IPS-NIHi7 (cell line): ENCODE results near the gene HELZ2.
A peak's percentile ranks its signal among the peaks of the same experiment; 100 is the strongest.

Experiments used
- DNase-seq: peaks from one replicate; pipeline ENCODE4 v3.0.0; 2012; ENCODE audit warnings: mixed read lengths; ENCODE audit errors: extremely low spot score

HELZ2 gene

DNA sequence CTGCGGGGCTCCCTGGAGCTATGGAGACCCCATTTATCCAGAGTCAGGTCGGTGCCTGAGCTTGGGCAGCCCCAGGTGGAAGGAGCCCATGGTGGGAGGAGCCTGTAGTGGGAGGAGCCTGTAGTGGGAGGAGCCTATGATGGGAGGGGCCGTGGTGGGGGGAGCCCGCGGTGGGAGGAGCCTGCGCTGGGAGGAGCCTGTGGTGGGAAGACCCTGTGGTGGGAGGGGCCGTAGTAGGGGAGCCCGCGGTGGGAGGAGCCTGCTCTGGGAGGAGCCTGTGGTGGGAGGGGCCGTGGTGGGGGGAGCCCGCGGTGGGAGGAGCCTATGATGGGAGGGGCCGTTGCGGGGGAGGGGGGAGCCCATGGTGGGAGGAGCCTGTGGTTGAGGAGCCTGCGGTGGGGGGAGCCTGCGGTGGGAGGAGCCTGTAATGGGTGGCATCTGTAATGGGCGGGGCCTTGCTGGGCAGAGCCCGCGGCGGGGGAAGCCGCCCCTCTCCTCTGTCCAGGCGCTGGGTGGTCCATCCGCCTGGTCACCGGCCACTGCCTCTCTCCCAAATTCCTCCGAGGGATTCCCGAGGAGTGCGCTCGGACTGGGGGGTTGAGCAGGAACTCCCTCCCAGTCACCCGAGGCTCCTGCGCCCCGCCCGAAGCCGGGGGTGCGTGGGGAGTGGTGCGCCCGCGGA is 20.6 kb downstream of the HELZ2 start:
- DNase-seq: peak; percentile 93

DNA sequence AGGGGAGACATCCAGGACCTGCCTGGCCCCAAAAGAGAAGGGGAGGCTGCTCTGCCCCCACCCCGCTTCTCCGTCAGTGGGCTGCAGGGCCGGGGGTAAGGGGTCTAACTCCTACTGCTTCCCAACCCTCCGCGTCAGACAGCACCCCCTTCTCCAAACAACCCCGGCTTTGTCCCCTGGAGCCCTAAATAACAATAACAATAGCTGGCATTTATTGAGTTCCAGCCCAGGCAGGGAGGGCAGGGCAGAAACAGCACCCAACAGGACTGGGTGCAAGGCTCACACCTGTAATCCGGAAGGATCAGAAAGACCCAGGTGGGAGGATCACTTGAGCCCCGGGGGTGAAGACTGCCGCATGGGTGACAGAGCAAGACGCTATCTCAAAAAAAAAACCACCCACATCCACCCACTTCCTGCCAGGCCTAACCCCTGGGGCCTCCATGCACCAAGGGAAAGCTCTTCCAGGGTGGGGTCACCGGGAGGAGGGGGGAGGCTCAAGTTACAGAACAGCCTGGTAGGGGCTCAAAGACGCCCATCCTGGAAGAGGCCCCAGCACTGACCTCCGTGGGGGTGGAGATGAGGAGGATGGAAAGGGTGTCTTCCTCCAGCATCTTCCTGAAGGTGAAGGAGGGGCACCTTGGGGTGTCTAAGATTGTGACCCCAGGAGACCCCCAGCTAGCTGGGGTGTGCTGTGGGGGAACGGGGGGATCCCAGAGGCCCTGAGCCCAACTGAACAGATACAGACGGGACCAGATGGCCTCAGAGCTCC is 21.4 kb downstream of the HELZ2 start:
- DNase-seq: no peak

DNA sequence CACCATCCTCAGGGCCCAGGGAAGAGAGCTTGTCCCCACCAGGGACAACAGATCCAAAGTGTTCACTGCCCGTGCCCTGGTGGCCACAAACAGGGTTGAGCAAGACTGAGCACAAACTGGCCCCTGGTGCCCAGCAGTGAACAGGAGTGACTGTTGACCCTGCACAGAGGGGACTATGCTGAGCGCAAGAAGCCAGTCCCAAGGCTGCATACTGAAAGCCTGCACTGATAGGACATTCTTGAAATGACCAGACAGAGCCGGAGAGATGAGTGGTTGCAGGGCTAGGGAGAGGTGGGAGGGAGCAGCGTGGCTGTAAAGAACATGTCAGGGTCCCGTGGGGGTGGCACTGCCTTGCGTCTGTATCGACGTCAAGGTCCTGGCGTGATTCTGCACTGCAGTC is 23.0 kb downstream of the HELZ2 start:
- DNase-seq: no peak

DNA sequence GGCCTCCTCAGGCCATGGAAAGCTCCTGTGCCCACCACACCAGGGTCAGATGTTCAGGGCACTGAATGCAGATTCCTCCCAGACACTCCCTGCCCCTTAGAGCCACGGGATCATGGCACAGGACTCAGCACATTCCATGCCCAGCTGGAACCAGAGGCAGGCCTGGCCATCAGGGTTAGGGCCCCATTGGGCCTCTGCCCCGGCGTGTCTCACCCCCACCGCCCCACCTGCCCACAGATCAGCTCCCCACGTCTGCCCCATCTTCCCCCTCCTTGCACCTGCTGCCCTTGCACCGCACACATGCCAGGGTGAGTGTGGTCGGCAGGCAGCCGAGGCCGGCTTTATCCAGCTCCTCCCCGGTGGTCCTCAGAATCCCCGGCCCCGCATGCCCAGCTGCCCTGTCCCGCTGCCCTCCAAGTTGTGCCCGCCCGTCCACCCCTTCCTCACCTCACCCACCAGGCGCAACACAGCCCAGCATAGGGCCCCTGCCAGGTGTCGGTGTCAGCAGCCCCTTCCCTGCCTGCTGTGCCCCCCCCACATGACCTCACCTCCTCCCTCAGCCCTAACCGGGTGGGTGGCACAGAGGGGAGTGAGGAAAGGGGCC is 24.3 kb downstream of the HELZ2 start:
- DNase-seq: no peak

DNA sequence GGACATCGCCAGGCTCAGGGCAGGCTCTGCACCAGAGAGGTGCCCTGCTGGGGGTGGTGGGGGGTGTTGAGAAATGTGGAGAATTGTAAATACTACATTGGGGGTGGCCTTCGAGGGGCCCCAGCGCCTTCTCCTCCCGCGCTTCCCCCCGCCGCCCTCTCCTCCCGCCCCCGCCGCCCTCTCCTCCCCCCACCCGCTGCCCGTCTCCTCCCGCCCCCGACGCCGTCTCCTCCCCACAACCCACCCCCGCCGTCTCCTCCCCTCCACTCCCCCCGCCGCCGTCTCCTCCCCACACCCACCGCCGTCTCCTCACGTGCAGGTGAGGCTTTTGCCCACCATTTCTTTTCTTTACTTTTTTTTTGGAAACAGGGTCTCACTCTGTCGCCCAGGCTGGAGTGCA is 25.0 kb downstream of the HELZ2 start:
- DNase-seq: no peak

DNA sequence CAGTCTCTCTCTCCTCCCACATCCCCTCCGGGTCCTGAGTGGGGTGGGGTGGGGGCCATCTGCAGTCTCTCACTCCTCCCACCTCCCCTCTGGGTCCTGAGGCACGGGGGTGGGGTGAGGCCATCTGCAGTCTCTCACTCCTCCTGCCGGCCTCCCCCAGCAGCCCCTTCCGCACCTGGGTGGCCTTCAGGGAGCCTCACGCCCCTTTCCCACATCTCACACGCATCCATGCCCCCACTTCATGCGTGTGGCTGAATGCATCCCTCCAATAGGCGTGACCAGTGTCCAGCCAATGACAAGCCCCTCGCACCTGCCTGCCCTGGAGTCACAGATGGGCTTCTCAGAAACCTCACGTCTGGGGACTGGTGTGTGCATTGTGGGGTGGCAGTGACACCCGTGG is 25.5 kb downstream of the HELZ2 start:
- no peak for DNase-seq

DNA sequence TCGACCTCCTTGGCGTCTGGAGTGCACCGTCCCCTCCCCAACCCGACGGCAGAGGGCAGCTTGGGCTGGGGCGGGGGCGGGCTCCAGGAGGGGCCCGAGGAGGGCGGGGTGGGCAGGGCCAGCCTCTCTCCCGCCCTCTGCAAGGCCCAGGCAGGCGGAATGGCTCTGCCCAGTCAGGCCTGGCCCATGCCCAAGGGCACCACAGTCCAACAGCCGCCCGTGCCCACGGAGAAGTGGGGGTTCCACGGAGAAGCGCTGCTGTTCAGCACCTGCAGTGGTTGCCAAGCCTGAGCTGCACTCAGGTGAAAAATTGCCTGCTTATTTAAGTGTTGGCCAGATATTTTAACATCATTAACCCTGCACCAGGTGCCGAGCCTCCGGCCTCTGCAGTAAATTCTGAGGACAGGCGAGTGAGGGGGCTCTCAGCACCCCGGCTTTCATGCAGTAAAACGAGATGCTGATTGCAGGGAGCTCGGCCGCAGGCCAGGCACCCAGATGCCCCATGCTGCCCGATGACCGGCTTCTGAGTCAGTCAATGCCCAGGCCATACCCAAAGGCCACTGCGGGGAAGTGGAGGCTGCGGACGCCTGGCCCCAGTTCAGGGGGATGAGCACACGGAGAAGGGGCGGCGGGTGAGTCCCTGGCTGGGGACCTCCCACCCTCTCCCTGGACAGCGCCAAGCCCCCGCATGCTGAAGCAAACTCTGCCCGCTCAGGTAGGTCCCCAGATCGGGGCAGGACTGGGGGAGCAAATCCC is 26.1 kb downstream of the HELZ2 start, which contains the start of gene SRMS:
SRMS (minus strand) TSS at position 25 of the 756 bp plus-strand sequence. CDS start 286 bp downstream, outside the sequence.
- peak; percentile 78 for DNase-seq

DNA sequence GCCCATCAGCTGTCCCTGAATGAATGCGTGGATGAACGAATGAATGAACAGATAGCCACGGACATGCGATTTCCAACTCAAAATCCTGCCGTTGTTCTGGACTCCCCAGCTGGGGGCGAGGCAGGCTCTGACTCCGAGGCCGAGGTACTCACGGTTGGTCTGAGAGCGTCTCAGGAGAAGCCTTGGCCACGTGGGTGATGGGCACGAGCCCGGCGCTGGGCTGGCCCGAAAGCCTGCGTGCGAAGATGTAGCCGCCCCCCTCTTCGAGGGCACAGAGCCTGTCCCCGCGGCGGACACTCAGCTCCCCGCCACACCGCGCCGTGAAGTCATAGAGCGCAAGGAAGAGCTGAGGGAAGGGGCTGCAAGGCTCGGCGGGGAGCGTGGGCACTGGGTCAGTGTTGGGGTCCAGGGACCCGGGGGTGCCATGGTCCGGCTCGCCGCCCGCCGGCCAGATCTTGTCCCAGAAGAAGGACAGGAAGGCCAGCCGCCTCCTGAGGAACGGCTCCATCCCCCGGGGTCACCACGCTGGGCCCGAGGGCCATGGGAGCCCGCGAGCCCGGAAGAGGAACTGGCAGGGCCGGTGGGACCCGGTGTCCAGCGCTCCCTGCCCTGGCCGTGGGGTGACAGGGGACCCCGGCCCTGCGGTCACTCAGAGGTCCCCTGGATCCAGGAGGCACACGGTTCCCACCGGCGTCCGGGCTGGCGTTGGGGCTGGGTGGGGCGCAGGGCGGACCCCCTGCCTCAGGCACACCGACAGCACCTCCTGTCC is 26.9 kb downstream of the HELZ2 start:
- DNase-seq: no peak

DNA sequence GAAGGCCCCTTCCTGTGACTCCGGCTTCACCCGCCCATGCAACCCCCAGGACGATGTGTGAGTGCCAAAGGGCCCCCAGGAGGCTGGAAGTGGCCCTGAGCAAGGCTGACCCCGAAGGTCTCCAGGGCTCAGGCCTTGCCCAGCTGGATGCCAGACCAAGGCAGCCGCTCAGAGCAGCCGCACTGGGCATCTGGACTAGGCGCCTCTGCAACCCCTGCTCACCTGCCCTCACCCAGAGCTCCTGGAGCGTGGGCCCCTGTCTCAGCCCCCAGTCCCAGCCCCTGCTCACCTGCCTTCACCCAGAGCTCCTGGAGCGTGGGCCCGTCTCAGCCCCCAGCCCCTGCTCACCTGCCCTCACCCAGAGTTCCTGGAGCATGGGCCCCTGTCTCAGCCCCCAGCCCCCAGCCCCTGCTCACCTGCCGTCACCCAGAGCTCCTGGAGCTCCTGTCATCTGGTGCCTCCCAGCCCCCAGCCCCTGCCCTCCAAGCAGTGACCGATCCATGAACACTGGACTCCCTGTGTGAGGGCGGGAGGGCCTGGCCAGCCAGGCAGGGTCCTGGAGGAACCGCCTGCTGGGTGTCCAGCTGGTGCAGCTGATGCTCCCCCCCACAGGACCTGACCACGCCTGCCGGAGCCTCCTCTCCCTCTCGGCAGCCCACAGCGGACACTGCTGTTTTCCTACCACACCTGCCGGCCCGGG is 27.6 kb downstream of the HELZ2 start:
- no peak for DNase-seq

DNA sequence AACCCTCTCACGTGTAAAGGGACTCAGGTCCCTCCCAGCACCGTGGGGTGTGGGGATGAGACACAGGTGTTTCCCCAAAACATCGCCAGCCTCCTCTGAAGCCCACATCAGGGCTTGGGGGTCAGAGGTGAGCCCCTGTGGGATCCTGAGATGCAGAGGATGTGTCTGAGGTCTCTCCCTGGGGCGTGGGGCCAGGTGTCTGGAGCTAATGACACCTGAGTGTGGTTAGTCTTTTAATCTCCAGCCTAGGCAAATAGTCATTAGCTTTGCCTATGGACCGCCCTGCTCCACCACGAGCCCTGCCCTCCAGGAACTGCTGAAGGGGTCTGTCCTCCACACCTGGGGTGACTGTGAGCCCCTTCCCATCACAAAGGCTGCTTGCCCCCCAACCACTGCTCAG is 28.2 kb downstream of the HELZ2 start:
- DNase-seq: no peak

DNA sequence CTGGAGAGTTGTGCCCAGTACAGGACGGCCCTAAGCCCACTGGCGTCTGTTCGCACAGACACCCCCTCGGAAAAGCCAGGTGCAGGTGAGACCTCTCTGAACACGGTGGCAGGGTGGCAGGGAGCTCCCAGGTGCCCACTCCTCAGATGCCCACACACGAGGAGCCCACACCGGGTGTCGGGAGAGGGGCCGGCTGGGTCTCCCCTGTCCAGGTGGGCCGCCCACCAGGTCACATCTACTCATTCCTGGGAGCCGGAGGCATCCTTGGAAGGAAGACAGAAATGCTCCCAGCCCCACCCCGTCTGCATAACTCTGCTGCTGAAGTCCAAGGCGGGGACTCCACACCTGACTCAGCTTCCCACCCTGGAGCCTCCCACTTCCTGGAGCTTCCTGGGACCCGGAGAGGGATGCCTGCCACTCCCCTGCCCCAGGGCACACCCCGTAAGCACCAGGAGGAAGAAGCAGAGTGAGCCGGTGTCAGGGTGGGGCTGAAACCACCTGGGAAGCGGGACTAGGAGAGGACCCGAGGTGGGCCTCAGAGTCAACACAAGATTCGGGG is 29.0 kb downstream of the HELZ2 start:
- DNase-seq: no peak

DNA sequence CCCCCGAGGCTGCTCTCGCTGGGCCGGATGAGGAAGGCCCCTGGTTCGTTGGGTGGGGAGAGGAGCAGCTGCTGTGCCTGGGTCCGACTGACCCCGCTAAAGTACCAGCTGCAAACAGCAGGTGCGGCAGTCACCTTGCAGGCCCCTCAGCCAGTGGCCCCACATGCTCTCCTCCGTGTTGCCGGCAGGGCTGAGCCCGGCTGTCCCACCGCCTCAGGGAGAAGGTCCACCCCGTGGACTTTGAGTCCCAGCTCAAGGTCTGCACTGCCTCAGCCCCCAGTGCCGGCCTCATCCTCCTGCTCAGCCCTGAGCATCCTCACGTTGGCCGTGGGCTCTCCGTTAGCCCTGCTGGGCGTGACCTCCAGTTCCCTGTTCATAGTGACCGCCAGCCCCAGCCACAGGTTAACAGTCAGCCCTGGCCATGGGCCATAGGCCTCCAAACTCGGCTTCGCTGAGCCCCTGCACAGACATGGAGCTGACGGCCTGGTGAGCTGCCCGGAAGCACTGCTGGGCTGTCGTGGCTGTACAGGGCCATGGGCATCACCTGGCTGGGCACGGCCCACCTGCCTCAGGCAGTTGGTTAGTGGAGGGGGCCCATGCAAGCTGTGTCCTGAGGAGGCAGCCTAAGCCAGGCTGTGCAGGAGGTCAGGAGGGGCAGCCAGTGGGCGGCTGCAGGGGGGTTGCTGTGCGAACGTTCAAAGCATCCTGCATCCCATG is 29.6 kb downstream of the HELZ2 start:
- no peak for DNase-seq

DNA sequence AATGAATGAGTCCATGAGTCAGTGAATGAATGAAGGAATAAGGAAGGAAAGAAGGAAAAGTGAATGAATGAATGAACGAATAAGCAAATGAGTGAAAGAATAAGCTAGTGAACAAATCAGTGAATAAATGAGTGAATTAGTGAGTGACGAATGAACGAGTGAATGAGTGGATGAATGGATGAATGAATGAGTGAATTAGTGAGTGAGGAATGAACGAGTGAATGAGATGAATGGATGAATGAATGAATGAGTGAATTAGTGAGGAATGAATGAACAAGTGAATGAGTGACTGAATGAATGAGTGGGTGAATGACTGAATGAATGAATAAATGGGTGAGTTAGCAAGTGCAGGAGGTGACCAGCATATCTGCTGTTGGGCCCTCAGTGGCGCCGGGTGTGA is 30.3 kb downstream of the HELZ2 start:
- no peak for DNase-seq

DNA sequence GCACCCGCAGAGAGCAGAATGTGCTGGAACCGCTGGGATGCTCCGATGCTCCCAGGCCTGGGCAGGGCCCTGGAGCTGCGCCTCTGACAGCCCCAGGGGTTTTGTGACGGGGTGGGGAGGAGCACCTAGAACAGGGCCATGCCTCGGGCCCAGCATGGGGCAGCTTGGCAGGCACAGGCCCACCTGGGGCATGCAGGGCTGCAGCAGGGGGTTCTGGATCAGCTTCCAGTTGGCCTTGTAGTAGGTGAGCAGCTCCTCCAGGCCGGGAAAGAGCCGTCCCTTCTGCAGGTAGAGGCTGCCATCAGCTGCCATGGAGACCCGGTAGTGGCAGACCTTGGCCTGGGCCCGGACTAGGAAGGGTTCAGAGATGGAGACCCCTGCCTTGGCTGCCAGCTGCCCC is 30.9 kb downstream of the HELZ2 start:
- DNase-seq: no peak

DNA sequence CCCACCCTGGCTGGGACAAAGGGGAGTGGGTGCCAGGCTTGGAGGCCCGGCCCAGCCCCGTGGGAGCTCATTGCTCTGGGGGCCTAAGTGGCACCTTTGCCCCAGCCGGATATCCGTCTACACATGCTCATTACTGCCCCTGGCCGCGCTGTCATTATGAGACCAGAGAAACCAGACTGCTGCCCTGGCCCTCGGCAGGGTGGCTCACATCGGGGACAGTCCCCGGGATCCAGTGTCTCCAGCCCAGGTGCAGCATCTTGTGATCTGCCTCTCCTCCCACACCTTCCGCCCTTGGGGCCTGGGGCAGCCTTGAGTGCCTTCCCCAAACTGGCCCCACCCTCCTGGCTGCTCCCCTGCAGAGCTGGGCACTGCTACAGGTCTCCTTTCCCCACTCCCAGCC is 31.3 kb downstream of the HELZ2 start:
- no peak for DNase-seq

DNA sequence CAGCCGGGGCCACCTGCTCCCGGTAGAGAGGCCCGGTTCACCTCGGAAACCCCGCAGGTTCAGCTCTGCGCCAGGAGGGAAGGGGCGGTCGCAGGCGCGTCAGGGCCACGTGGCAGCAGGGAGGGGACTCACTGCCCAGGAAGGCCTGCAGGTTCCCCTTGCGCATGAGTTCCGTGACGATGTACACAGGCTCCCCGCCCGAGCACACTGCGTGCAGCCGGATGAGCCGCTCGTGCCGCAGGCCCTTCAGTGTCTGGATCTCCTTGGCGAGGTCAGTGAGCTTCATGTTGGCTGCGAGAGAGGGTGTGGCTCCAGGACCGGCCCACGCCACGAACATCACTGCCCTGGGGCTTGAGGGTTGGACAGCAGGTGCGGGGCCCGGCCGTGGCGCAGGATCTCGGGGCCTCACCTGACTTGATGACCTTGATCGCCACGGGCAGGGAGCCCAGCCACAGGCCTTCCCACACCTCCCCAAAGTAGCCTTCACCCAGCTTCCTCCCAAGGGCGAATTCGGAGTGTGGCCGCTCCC is 31.9 kb downstream of the HELZ2 start:
- DNase-seq: no peak

DNA sequence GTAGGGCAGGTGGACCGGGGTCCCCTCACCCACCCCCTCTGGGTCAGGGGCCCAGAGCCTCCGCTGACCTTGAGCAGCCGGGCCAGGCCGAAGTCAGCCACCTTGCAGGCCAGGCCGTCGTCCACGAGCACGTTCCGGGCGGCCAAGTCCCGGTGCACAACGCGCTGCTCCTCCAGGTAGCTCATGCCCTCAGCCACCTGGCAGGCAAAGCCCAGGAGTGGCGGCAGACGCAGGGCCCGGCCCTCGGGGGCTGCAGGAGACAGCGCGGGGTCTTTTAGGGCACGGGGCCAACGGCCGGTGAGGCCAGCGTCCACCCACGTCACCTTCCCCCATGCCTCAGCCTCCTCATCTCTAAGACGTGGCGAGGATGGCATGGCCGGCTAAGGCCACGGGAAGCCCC is 32.7 kb downstream of the HELZ2 start:
- no peak for DNase-seq

DNA sequence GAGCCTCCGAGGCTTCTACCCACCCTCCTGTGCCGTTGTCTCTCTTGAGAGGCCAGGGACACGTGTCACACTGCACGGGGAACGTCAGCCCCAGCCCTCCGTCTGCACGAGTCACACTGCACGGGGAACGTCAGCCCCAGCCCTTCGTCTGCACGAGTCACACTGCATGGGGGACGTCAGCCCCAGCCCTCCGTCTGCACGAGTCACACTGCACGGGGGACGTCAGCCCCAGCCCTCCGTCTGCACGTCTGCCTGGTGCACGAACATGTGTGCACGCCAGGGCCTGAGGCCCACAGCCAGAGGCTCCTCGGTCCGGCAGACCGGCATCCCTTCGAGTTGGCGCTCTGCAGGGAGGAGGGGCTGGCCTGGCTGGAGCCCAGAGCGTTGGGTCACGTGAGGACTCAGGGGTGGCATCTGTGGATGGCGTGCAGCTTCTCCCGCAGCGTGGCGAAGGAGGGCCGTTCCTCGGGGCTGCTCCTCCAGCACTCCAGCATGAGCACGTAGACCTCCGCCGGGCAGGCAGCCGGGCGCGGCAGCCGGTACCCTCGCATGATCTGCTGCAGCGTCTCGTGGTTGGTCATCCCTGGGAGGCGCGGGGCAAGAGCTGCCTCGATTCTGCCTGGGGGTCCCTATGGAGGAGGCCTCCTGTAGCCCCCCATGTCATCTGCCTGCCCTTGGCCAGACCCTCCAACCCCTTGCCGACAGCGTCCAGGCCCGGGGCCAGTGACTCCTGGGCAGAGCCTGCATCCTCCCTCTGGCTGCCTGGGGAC is 33.4 kb downstream of the HELZ2 start:
- DNase-seq: no peak
